Keratinocyte (primary cell): Measurements from ENCODE around the gene KREMEN1. TPM values are rescaled to one million over a fixed set of nuclear protein-coding genes. Genes with fewer than 3 reads are reported as not detected.

Source experiments
- DNase-seq: peaks from one replicate; pipeline ENCODE4 v3.0.0-alpha.2; 2011; ENCODE audit warnings: low read depth, missing footprints, low spot score
- FAIRE-seq: peaks from 2 replicates; lab custom pipeline; 2011; peaks lifted over from hg19 to GRCh38; lab: Jason Lieb, UNC
- H2AFZ ChIP-seq: 2 replicates; pipeline ENCODE4 v1.6.0; 2012; ENCODE audit warnings: low read length, control low read depth, inconsistent platforms; ENCODE audit not compliant: control insufficient read depth
- H3K27ac ChIP-seq: 2 replicates; pipeline ENCODE4 v1.5.1; 2011; ENCODE audit warnings: low read length; ENCODE audit not compliant: control insufficient read depth, insufficient read depth
- H3K27me3 ChIP-seq: 3 replicates; pipeline ENCODE4 v1.6.0; 2011; ENCODE audit warnings: low read length; ENCODE audit not compliant: control insufficient read depth, insufficient read depth; ENCODE audit errors: extremely low read depth
- H3K36me3 ChIP-seq, 2 experiments: 2 replicates in 1 of 2; 3 replicates in 1 of 2; pipeline ENCODE4 v1.5.1; 2011; ENCODE audit warnings: low read length in 2 of 2, mild to moderate bottlenecking in 1 of 2; ENCODE audit not compliant: control insufficient read depth in 2 of 2, insufficient read depth in 2 of 2; ENCODE audit errors: extremely low read depth in 1 of 2
- H3K4me1 ChIP-seq: 3 replicates; pipeline ENCODE4 v1.5.1; 2011; ENCODE audit warnings: low read length; ENCODE audit not compliant: control insufficient read depth, insufficient read depth; ENCODE audit errors: extremely low read depth
- H3K4me2 ChIP-seq: 3 replicates; pipeline ENCODE4 v1.6.0; 2011; ENCODE audit warnings: low read depth, low read length; ENCODE audit not compliant: control insufficient read depth, insufficient read depth; ENCODE audit errors: extremely low read depth
- H3K4me3 ChIP-seq, 3 experiments: fragments of 200-600 bp in 1 of 3; sonication (generic) in 1 of 3; 2 replicates in 2 of 3; 3 replicates in 1 of 3; pipeline ENCODE4 v1.5.1; 2011 to 2016; ENCODE audit warnings: low read length in 3 of 3, mild to moderate bottlenecking in 3 of 3, control low read depth in 2 of 3, inconsistent platforms in 1 of 3, low read depth in 1 of 3, mixed read lengths in 1 of 3, mixed run types in 1 of 3, moderate library complexity in 1 of 3; ENCODE audit not compliant: control insufficient read depth in 2 of 3, insufficient read depth in 2 of 3; ENCODE audit errors: extremely low read depth in 1 of 3
- H3K79me2 ChIP-seq: 2 replicates; pipeline ENCODE4 v1.6.0; 2012; ENCODE audit warnings: low read length; ENCODE audit not compliant: control insufficient read depth, insufficient read depth
- H3K9ac ChIP-seq: 3 replicates; pipeline ENCODE4 v1.6.0; 2011; ENCODE audit warnings: low read length; ENCODE audit not compliant: control insufficient read depth, insufficient read depth; ENCODE audit errors: extremely low read depth
- H3K9me1 ChIP-seq: 3 replicates; pipeline ENCODE4 v1.6.0; 2011; ENCODE audit warnings: low read length; ENCODE audit not compliant: control insufficient read depth, insufficient read depth; ENCODE audit errors: extremely low read depth
- H3K9me3 ChIP-seq: 2 replicates; pipeline ENCODE4 v1.5.1; 2012; ENCODE audit warnings: low read depth, low read length; ENCODE audit not compliant: control insufficient read depth
- H4K20me1 ChIP-seq: 3 replicates; pipeline ENCODE4 v1.6.0; 2011; ENCODE audit warnings: low read length; ENCODE audit not compliant: control insufficient read depth, insufficient read depth; ENCODE audit errors: extremely low read depth
- EZH2 ChIP-seq: IDR thresholded peaks from one replicate; pipeline ENCODE4 v1.6.1; 2012; ENCODE audit warnings: inconsistent platforms, mild to moderate bottlenecking, low read length, moderate library complexity
- dilution Hi-C: fragments of 300-500 bp; cut with MboI; formaldehyde crosslinking; loops from one replicate; pipeline ENCODE4 v1.7.0; 2020; ENCODE audit warnings: low sequenced_read_pairs; ENCODE audit not compliant: extremely low pct_ligation_motif_present
- polyA plus RNA-seq, 5 experiments: library from polyadenylated mRNA; depleted of rRNA in 3 of 5; stranded (reverse) in 3 of 5; stranded (forward) in 1 of 5; unstranded in 1 of 5; fragments of >200 nt; gene quantifications; 1 replicate in 1 of 5; 2 replicates in 3 of 5; 3 replicates in 1 of 5; pipeline versions ENCODE4 v1.2.1 to v1.2.3, GENCODE V29; 2011 to 2012; ENCODE audit warnings: missing spikeins in 2 of 5, low read depth in 1 of 5, low replicate concordance in 1 of 5
- TF ChIP-seq, protein P1 (sequence below), 3 experiments: IDR thresholded peaks in 1 of 3; conservative IDR thresholded peaks in 1 of 3; optimal IDR thresholded peaks in 1 of 3; 2 replicates in 2 of 3; 3 replicates in 1 of 3; pipeline versions ENCODE3 to v1.5.1; 2011; ENCODE audit warnings: low read length in 3 of 3, mild to moderate bottlenecking in 3 of 3, moderate library complexity in 2 of 3, control low read depth in 1 of 3, inconsistent platforms in 1 of 3; ENCODE audit not compliant: insufficient read depth in 2 of 3; ENCODE audit errors: extremely low read depth in 1 of 3

Gene KREMEN1
- polyA plus RNA-seq, 1 donor (not counting 4 experiments of a cell fraction or from before 2014, with no cell fraction given): 6.8 TPM

DNA sequence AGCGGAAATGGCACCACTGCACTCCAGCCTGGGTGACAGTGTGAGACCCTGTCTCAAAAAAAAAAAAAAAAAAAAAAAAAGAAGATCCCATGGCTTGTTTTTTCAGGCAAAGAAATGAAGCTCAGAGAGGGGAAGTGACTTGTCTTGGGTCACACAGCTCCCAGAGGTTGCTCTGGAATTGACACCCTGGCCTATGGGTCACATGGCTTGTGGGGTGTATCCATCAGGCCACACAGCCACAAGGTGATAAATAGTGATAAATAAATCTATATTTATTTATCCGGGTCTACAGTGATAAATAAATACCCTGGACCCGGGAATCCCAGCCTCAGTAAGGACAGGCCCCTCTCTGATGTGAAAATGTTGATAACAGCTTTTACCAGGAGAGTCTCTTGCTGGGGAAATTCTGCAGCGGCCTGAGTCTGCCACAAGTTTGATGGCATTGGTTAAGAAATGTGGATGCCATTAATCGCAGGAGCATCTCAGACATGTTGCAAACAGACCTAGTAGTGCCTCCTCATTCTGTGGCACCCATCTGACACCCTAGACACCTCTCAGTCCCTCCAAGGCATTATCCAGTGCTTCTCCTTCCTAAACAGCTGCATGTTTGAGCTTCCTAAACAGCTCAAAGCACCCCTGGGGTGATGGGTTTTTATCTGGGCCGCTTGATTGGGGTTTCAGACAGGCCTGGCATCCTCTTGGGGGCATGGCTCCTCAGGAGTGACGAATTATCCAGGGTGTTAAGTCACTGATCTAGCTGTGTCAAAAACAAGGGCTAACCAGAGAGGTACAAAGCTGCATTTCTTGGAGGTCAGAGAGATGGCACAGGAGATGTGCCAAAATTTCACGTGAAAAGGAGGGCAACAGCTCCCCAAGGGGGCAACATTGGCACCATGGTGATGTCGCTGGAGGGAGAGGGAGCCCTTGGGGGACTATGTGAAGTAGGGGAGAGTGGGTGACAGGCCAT, 130.9 kb downstream of the KREMEN1 start:
- no peak for DNase-seq
- peaks cover 48% of the 10 kb centered on the region for H3K27me3 ChIP-seq
- dilution Hi-C loops: no loop called here

DNA sequence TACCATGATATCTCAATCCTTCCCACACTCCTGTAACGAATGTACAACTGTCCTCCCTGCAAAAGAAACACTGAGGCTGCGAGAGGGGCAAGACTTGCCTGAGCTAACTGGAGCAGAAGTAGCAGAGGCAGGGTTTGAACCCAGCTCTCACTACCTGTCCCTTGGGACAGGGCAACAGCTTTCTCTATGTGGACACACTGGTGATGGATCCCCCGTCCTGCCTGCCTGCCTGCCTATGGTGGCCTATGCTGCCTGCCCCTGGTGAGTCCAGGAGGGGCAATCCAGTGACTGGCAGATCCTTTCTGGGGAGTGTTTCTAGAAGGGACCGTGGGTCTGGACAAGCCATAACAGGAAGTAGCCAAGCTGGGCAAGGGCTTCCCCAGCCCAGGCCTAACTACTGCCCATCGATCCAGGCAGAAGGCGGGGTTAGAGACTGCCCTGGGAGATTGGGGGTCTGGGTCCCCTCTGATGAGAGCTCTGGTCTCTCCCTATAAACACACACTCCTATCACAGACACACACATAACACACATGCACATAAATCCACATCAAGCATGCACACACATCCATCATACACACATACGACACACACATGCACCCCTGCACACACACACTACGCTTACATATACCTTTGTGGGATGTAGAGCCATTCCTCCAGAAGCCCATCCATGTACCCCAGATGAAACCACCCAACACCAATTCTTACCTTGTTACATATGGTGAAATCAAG, 131.8 kb downstream of the KREMEN1 start:
- Histone ChIP-seq H3K27me3 (peaks cover 57% of the 10 kb centered on the region), H3K9me3 (no peaks in the 10 kb centered on the region), H3K36me3 (no peaks in the 10 kb centered on the region), H3K27ac (no peak overlapping the region), H3K4me3 (no peak overlapping the region), H3K9me1 (no peaks in the 10 kb centered on the region), H3K4me2 (no peak overlapping the region), H3K4me1 (no peaks in the 10 kb centered on the region), H3K9ac (no peak overlapping the region), H4K20me1 (no peaks in the 10 kb centered on the region), H3K79me2 (no peaks in the 10 kb centered on the region), H2AFZ (no peak overlapping the region)
- TF ChIP-seq EZH2: no peak
- TF ChIP-seq, protein P1, sequence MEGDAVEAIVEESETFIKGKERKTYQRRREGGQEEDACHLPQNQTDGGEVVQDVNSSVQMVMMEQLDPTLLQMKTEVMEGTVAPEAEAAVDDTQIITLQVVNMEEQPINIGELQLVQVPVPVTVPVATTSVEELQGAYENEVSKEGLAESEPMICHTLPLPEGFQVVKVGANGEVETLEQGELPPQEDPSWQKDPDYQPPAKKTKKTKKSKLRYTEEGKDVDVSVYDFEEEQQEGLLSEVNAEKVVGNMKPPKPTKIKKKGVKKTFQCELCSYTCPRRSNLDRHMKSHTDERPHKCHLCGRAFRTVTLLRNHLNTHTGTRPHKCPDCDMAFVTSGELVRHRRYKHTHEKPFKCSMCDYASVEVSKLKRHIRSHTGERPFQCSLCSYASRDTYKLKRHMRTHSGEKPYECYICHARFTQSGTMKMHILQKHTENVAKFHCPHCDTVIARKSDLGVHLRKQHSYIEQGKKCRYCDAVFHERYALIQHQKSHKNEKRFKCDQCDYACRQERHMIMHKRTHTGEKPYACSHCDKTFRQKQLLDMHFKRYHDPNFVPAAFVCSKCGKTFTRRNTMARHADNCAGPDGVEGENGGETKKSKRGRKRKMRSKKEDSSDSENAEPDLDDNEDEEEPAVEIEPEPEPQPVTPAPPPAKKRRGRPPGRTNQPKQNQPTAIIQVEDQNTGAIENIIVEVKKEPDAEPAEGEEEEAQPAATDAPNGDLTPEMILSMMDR (optimal IDR thresholded peaks at IDR 0.05 in 1 of 3, IDR thresholded peaks at IDR 0.05 in 1 of 3, conservative IDR thresholded peaks at IDR 0.05 in 1 of 3; ENCODE audit: extremely low read depth in 1 of 3, insufficient read depth in 2 of 3, low read length in 3 of 3): no peak
- dilution Hi-C loops: no loop called here
- FAIRE-seq: no peak
- no peak for DNase-seq

More for the DNA sequence above, 130.9 kb downstream of the KREMEN1 start:
- TF ChIP-seq EZH2: no peak
- TF ChIP-seq, protein P1 (optimal IDR thresholded peaks at IDR 0.05 in 1 of 3, IDR thresholded peaks at IDR 0.05 in 1 of 3, conservative IDR thresholded peaks at IDR 0.05 in 1 of 3; ENCODE audit: extremely low read depth in 1 of 3, insufficient read depth in 2 of 3, low read length in 3 of 3): no peak
- no peaks in the 10 kb centered on the region for H3K9me3 ChIP-seq
- H3K27ac ChIP-seq: no peak overlapping the region
- H4K20me1 ChIP-seq: no peaks in the 10 kb centered on the region
- H3K36me3 ChIP-seq: no peaks in the 10 kb centered on the region
- no peaks in the 10 kb centered on the region for H3K4me1 ChIP-seq
- H3K4me3 ChIP-seq: no peak overlapping the region
- H3K4me2 ChIP-seq: no peak overlapping the region
- H3K9ac ChIP-seq: no peak overlapping the region
- H3K79me2 ChIP-seq: no peaks in the 10 kb centered on the region
- no peak for FAIRE-seq
- no peaks in the 10 kb centered on the region for H3K9me1 ChIP-seq
- no peak overlapping the region for H2AFZ ChIP-seq
